Glutamatergic neuron (in vitro differentiated cells): ENCODE data around the gene CACNA1C. TPM values are rescaled to one million over a fixed set of nuclear protein-coding genes. Genes with fewer than 3 reads are reported as not detected.

Source experiments
- DNase-seq: peaks from one replicate; pipeline ENCODE4 v3.0.0; 2022
- H3K27ac Mint-ChIP-seq: one replicate; pipeline ENCODE4 v1.8.0; 2020; ENCODE audit warnings: mild to moderate bottlenecking, mixed read lengths, inconsistent platforms; ENCODE audit not compliant: unreplicated experiment
- H3K27me3 Mint-ChIP-seq: one replicate; pipeline ENCODE4 v1.8.0; 2020; ENCODE audit warnings: mild to moderate bottlenecking, moderate library complexity, mixed read lengths, inconsistent platforms; ENCODE audit not compliant: unreplicated experiment
- H3K36me3 Mint-ChIP-seq: one replicate; pipeline ENCODE4 v1.8.0; 2020; ENCODE audit warnings: mild to moderate bottlenecking, mixed read lengths, inconsistent platforms; ENCODE audit not compliant: unreplicated experiment
- H3K4me1 Mint-ChIP-seq: one replicate; pipeline ENCODE4 v1.8.0; 2020; ENCODE audit warnings: mild to moderate bottlenecking, low read depth, mixed read lengths, inconsistent platforms; ENCODE audit not compliant: unreplicated experiment
- H3K4me3 Mint-ChIP-seq: one replicate; pipeline ENCODE4 v1.8.0; 2020; ENCODE audit warnings: mild to moderate bottlenecking, mixed read lengths, inconsistent platforms; ENCODE audit not compliant: unreplicated experiment
- H3K9me3 Mint-ChIP-seq: one replicate; pipeline ENCODE4 v1.8.0; 2020; ENCODE audit warnings: mild to moderate bottlenecking, moderate library complexity, mixed read lengths, inconsistent platforms; ENCODE audit not compliant: unreplicated experiment
- total RNA-seq: library from RNA; stranded (reverse); fragmentation: NEBNext Ultra II Directional; extraction: Animal tissue kit (Norgen Biotek cat#: 25700); gene quantifications from one replicate; pipeline ENCODE4 v1.2.1, GENCODE V29; 2021; ENCODE audit not compliant: unreplicated experiment
- TF ChIP-seq, protein P1 (sequence below): fragments of 200-600 bp; sonication (generic); IDR thresholded peaks from one replicate; pipeline ENCODE4 v1.5.0; 2021; ENCODE audit not compliant: partially characterized antibody, unreplicated experiment

Gene CACNA1C
- total RNA-seq, 1 donor from 2014 or later: 11.0 TPM

DNA sequence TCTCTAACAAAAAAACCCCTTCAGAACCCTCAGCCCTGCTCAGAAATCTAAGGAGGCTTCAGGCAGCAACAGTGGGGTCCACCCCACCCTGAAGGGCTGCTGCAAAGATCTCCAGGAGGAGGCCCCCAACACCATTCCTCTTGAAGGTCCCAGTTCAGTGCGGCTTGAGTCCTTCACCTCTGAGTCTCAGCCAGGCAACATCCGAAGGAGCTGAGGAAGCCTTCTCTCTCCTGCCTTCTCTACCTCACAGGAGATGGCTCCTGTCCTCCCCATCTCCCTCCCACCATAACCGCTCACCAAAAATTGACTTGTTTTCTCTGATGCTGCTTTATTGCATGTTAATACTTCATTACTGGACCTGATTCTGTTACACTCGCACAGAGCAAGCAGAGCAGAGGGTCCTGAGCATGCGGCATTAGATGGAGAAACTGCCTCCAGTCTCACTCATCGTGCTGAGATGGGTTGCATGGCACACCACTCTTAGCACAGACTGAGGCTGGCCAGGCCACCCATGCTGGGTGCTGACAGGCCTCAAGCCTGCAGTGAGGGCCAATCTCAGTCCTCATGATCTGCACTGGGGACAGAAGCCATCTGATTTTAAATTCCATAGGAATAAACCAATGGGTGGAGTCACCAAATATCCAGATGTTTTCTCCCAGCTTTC lies 224.8 kb downstream of the CACNA1C start:
- H3K27ac Mint-ChIP-seq: no peak overlapping the region
- no peak for DNase-seq
- TF ChIP-seq, protein P1, sequence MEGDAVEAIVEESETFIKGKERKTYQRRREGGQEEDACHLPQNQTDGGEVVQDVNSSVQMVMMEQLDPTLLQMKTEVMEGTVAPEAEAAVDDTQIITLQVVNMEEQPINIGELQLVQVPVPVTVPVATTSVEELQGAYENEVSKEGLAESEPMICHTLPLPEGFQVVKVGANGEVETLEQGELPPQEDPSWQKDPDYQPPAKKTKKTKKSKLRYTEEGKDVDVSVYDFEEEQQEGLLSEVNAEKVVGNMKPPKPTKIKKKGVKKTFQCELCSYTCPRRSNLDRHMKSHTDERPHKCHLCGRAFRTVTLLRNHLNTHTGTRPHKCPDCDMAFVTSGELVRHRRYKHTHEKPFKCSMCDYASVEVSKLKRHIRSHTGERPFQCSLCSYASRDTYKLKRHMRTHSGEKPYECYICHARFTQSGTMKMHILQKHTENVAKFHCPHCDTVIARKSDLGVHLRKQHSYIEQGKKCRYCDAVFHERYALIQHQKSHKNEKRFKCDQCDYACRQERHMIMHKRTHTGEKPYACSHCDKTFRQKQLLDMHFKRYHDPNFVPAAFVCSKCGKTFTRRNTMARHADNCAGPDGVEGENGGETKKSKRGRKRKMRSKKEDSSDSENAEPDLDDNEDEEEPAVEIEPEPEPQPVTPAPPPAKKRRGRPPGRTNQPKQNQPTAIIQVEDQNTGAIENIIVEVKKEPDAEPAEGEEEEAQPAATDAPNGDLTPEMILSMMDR: no peak
- no peak overlapping the region for H3K4me3 Mint-ChIP-seq
- peaks cover 2% of the 10 kb centered on the region for H3K27me3 Mint-ChIP-seq
- H3K4me1 Mint-ChIP-seq: no peaks in the 10 kb centered on the region
- no peaks in the 10 kb centered on the region for H3K9me3 Mint-ChIP-seq
- H3K36me3 Mint-ChIP-seq: peaks cover 15% of the 10 kb centered on the region

DNA sequence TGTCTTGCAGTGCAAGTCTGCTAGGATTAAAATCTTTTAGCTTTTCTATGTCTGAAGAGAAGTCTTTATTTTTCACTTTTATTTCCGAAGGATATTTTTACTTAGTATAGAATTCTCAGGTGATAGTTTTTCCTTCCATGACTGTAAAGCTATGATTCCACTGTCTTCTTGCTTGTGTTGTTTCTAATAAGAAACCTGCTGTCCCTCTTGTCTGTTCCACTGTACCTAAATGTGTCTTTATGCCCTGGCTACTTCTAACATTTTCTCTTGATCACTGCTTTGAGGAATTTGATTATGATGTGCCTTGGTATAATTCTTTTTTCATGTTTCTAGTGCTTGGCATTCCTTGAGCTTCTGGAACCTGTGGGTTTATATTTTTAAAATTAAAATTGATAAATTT lies 228.7 kb downstream of the CACNA1C start:
- Mint-ChIP-seq H3K27ac (no peak overlapping the region), H3K9me3 (no peaks in the 10 kb centered on the region), H3K4me1 (peaks cover 6% of the 10 kb centered on the region), H3K36me3 (peaks cover 15% of the 10 kb centered on the region), H3K27me3 (no peaks in the 10 kb centered on the region), H3K4me3 (no peak overlapping the region)
- DNase-seq: no peak
- TF ChIP-seq, protein P1: no peak

DNA sequence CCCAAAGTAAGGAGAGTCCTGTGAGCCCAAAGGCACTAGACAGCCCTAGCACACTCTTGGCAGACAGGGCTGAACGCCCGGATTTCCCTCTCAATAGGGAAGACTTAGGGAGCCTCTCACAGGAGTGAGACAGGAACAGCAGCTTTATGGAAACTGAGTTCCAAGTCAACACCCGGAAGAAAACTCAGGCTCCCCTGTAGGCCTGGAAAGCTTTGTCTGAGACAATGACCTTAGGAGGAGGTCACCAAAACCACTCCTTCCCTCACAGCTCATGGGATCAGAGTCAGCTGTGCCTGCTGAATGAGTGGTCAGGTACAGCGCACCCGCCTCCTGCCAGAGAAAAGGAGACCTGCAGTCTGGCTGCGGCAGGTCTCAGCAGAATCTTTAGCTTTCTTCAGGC lies 229.5 kb downstream of the CACNA1C start:
- TF ChIP-seq, protein P1: no peak

DNA sequence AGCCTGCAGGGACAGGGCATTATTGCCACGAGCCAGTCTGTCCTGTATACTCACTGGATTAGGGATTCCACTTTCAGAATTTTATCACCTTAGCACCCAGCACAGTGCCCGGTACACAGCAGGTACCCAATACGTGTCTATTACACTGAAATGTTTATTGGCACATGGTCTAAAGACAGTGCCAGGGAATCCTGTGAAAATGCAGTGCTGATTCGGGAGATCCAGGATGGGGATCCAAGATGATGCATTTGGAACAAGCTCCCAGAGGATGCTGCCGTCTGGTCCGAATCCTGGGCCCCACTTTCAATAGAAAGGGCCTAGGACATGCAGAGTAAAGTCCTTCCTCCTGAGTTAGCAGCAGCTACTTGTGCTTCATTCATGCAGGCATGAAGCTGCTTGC lies 230.7 kb downstream of the CACNA1C start:
- peaks cover 25% of the 10 kb centered on the region for H3K4me1 Mint-ChIP-seq
- TF ChIP-seq, protein P1: no peak
- DNase-seq: no peak
- peaks cover 7% of the 10 kb centered on the region for H3K9me3 Mint-ChIP-seq
- peaks cover 3% of the 10 kb centered on the region for H3K27me3 Mint-ChIP-seq
- H3K36me3 Mint-ChIP-seq: peaks cover 15% of the 10 kb centered on the region
- H3K4me3 Mint-ChIP-seq: no peak overlapping the region
- no peak overlapping the region for H3K27ac Mint-ChIP-seq

More for the DNA sequence above, 229.5 kb downstream of the CACNA1C start:
- peaks cover 2% of the 10 kb centered on the region for H3K9me3 Mint-ChIP-seq
- H3K4me1 Mint-ChIP-seq: peaks cover 13% of the 10 kb centered on the region
- H3K36me3 Mint-ChIP-seq: peaks cover 15% of the 10 kb centered on the region
- DNase-seq: no peak
- peaks cover 2% of the 10 kb centered on the region for H3K27me3 Mint-ChIP-seq
- no peak overlapping the region for H3K4me3 Mint-ChIP-seq
- no peak overlapping the region for H3K27ac Mint-ChIP-seq

DNA sequence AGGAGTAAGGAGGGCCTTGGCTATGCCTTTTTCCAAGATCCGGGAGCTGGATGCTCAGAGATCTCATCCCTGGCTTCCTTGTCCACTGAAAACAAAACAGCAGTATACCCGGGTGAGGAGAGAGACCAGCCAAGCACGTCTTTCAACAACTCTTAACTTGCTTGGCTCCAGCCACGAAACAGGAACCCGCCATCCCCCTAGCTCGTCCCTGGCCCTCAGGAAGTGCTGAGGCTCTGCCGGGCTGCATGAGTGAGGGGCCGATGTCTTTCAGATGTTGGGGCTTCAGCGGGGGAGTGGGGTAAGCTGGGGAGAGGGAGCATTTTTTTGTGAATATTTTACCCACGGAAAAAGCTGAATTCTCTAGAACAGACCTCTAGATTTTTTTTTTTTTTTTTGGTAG lies 231.1 kb downstream of the CACNA1C start:
- Mint-ChIP-seq H3K9me3 (peaks cover 8% of the 10 kb centered on the region), H3K27me3 (peaks cover 3% of the 10 kb centered on the region), H3K36me3 (peaks cover 15% of the 10 kb centered on the region), H3K27ac (no peak overlapping the region), H3K4me3 (no peak overlapping the region), H3K4me1 (peaks cover 29% of the 10 kb centered on the region)
- TF ChIP-seq, protein P1: no peak
- DNase-seq: no peak
